ENCODE data around the gene FHIT.

DNA sequence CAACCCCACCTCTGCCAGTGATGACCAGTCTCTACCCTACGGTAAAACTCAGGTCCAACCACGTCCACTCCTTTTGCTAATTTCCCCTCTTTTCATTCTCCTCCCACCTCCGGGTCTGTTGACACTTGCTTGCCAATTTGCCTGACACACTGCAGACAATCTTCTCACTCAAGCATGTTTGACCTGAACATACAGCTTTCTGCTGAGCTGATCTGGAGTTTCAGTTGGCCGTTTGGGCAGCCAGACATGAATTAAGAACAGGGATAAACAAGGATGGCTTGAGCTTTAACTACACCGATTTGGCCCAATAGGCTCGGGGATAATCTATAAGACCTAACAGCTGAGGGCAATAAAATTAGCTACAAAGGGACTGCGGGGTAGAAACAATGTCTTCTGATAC is 1442.8 kb downstream of the FHIT start:
- TF ChIP-seq EZH2 (IDR thresholded peaks at IDR 0.05; ENCODE audit: insufficient read depth, poor library complexity, severe bottlenecking) (no peak), EZH2phosphoT487 (IDR thresholded peaks at IDR 0.05; ENCODE audit: insufficient read depth, low read depth) (no peak)

Data from GM23248 (cell line).